Stimulated activated CD8-positive, alpha-beta memory T cell treated with anti-CD3 and anti-CD28 coated beads, Interleukin-12 subunit alpha, Interleukin-12 subunit beta, amount 100 ng/mL, for 1 hour (primary cell): ENCODE data around the gene HPN.
"Not testable (repeated sequence)": the region's sequence is repeated elsewhere in the genome, so short reads cannot be mapped to it uniquely, and the experiment has no call there.

Experiments
- DNase-seq: peaks from one replicate; pipeline ENCODE4 v3.0.0-alpha.2; 2020; ENCODE audit warnings: low read depth

Gene HPN

GRCh38 chr19:35041548-35042055 lies at the start of gene HPN:
HPN (plus strand) TSS chr19:35041721; CDS start chr19:35042507, 786 bp downstream.
- DNase-seq, result no peak

GRCh38 chr19:34992582-34992981 lies 48.9 kb upstream of the HPN start:
- DNase-seq, result not testable (repeated sequence)

- DNase-seq, result no peak
Measured at GRCh38 chr19:34994286-34994642, 47.3 kb upstream of the HPN start.

GRCh38 chr19:34994643-34995541 lies 46.6 kb upstream of the HPN start:
- no peak for DNase-seq

GRCh38 chr19:34995551-34995950 lies 46.0 kb upstream of the HPN start:
- DNase-seq, result no peak

GRCh38 chr19:34997071-34997617 lies 44.4 kb upstream of the HPN start:
- DNase-seq, result no peak

- not testable (repeated sequence) for DNase-seq
Measured at GRCh38 chr19:34998224-34998623, 43.3 kb upstream of the HPN start.

GRCh38 chr19:34998777-34999497 lies 42.6 kb upstream of the HPN start:
- DNase-seq, result no peak

GRCh38 chr19:34999498-35000337 lies 41.8 kb upstream of the HPN start, which contains the start of gene GRAMD1A:
GRAMD1A (plus strand) TSS chr19:35000323; CDS start chr19:35000479, 156 bp downstream.
- DNase-seq, result peak; percentile 40

GRCh38 chr19:35000338-35000646 lies 41.2 kb upstream of the HPN start:
- no peak for DNase-seq

GRCh38 chr19:35000647-35001501 lies 40.6 kb upstream of the HPN start:
- DNase-seq, result peak; percentile 23

GRCh38 chr19:35002037-35002535 lies 39.4 kb upstream of the HPN start:
- no peak for DNase-seq

GRCh38 chr19:35004517-35005255 lies 36.8 kb upstream of the HPN start:
- no peak for DNase-seq

GRCh38 chr19:35005256-35005977 lies 36.1 kb upstream of the HPN start:
- DNase-seq, result no peak

GRCh38 chr19:35006007-35006341 lies 35.5 kb upstream of the HPN start:
- not testable (repeated sequence) for DNase-seq

GRCh38 chr19:35006342-35006998 lies 35.1 kb upstream of the HPN start:
- DNase-seq, result no peak

- no peak for DNase-seq
Measured at GRCh38 chr19:35006999-35007365, 34.5 kb upstream of the HPN start.

- not testable (repeated sequence) for DNase-seq
Measured at GRCh38 chr19:35007427-35007826, 34.1 kb upstream of the HPN start.

- DNase-seq, result no peak
Measured at GRCh38 chr19:35008891-35009341, 32.6 kb upstream of the HPN start.
